ENCODE data around the gene XPC.

DNA sequence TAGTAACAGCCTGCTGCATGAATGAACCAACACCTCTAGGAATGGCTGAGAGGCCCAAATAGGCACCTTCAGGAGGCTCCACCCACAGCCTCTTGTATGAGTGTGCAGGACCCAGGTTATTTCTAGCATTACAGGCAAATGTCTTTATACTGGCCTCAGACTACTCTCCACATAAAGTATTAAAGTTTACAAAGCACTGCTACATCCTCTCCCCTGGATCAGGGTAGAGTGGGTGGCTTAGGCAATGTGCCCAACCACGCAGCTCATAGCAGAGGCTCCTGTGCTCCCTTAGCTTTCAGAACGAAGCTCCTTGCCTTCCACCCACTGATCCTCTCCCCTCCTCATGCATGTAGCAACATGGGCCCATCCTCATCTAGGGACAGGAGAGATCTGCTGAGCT, 37.3 kb downstream of the XPC start:
- TF ChIP-seq, protein P1, sequence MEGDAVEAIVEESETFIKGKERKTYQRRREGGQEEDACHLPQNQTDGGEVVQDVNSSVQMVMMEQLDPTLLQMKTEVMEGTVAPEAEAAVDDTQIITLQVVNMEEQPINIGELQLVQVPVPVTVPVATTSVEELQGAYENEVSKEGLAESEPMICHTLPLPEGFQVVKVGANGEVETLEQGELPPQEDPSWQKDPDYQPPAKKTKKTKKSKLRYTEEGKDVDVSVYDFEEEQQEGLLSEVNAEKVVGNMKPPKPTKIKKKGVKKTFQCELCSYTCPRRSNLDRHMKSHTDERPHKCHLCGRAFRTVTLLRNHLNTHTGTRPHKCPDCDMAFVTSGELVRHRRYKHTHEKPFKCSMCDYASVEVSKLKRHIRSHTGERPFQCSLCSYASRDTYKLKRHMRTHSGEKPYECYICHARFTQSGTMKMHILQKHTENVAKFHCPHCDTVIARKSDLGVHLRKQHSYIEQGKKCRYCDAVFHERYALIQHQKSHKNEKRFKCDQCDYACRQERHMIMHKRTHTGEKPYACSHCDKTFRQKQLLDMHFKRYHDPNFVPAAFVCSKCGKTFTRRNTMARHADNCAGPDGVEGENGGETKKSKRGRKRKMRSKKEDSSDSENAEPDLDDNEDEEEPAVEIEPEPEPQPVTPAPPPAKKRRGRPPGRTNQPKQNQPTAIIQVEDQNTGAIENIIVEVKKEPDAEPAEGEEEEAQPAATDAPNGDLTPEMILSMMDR (conservative IDR thresholded peaks at IDR 0.05; ENCODE audit: low read length) = no peak
- no peak for TF ChIP-seq EZH2phosphoT487 (IDR thresholded peaks at IDR 0.05; ENCODE audit: borderline replicate concordance, low read depth, low read length)

Measured in OCI-LY7 (cell line).